HepG2 (cell line): Measurements from ENCODE around the gene SMIM1. TPM values are rescaled to one million over a fixed set of nuclear protein-coding genes. Genes with fewer than 3 reads are reported as not detected.

ENCODE experiments used
- ATF2 ChIP-seq: sonication (generic); formaldehyde crosslinking; IDR thresholded peaks from 2 replicates; pipeline ENCODE4 v1.4.0; 2020; ENCODE audit warnings: missing genetic modification reagents
- DMAP1 ChIP-seq: IDR thresholded peaks from 2 replicates; pipeline ENCODE4 v1.6.1; 2016
- FLYWCH1 ChIP-seq: sonication (generic); formaldehyde crosslinking; IDR thresholded peaks from 2 replicates; pipeline ENCODE4 v1.8.1; 2023; ENCODE audit warnings: mild to moderate bottlenecking, missing genetic modification reagents
- GATAD1 ChIP-seq: IDR thresholded peaks from 2 replicates; pipeline ENCODE4 v1.6.1; 2016; ENCODE audit warnings: missing genetic modification reagents, missing compliant biosample characterization
- YEATS4 ChIP-seq: sonication (generic); formaldehyde crosslinking; IDR thresholded peaks from 2 replicates; pipeline ENCODE4 v1.4.0; 2020; ENCODE audit warnings: missing genetic modification reagents, borderline replicate concordance
- ZBTB7A ChIP-seq: sonication (generic); formaldehyde crosslinking; IDR thresholded peaks from 2 replicates; pipeline ENCODE4 v1.8.0; 2022; ENCODE audit warnings: mild to moderate bottlenecking, missing genetic modification reagents
- ZFP62 ChIP-seq: sonication (generic); formaldehyde crosslinking; IDR thresholded peaks from 2 replicates; pipeline ENCODE4 v1.4.0; 2020; ENCODE audit warnings: missing genetic modification reagents
- ZNF350 ChIP-seq: sonication (generic); formaldehyde crosslinking; IDR thresholded peaks from 2 replicates; pipeline ENCODE4 v1.4.0; 2020; ENCODE audit warnings: mild to moderate bottlenecking, low read depth, missing genetic modification reagents, borderline replicate concordance
- ZNF589 ChIP-seq: sonication (generic); formaldehyde crosslinking; conservative IDR thresholded peaks from 2 replicates; pipeline ENCODE4 v1.8.0; 2022; ENCODE audit warnings: mild to moderate bottlenecking, moderate library complexity, missing genetic modification reagents
- ZNF605 ChIP-seq: sonication (generic); formaldehyde crosslinking; IDR thresholded peaks from 2 replicates; pipeline ENCODE4 v1.8.0; 2022; ENCODE audit warnings: mild to moderate bottlenecking, missing genetic modification reagents
- ZNF747 ChIP-seq: sonication (generic); formaldehyde crosslinking; IDR thresholded peaks from 2 replicates; pipeline ENCODE4 v1.8.1; 2023; ENCODE audit warnings: missing genetic modification reagents, mild to moderate bottlenecking, borderline replicate concordance
- ZNF781 ChIP-seq: sonication (generic); formaldehyde crosslinking; IDR thresholded peaks from 2 replicates; pipeline ENCODE4 v1.5.1; 2020; ENCODE audit warnings: borderline replicate concordance, mild to moderate bottlenecking, missing genetic modification reagents; ENCODE audit errors: not compliant biosample characterization
- ZSCAN20 ChIP-seq: sonication (generic); formaldehyde crosslinking; IDR thresholded peaks from 2 replicates; pipeline ENCODE4 v1.4.0; 2020; ENCODE audit warnings: missing genetic modification reagents, mild to moderate bottlenecking, borderline replicate concordance
- polyA plus RNA-seq, 8 experiments: library from polyadenylated mRNA; depleted of rRNA in 3 of 8; stranded (reverse) in 7 of 8; unstranded in 1 of 8; fragments of >200 nt; fragmentation: Illumina TruSeq in 4 of 8; extraction: Trizol in 4 of 8; gene quantifications; 2 replicates each; pipeline versions ENCODE4 v1.2.1 to v1.2.3, GENCODE V29; 2011 to 2016; ENCODE audit warnings: low read depth in 4 of 8, missing spikeins in 1 of 8, mixed read lengths in 1 of 8; ENCODE audit not compliant: insufficient read depth in 1 of 8
- total RNA-seq, 5 experiments: library from RNA; depleted of rRNA; stranded (reverse); fragments of >200 nt; fragmentation: Illumina TruSeq; extraction: Trizol; gene quantifications; 2 replicates each; pipeline ENCODE4 v1.2.3, GENCODE V29; 2016; ENCODE audit warnings: low read depth in 1 of 5
- TF ChIP-seq, protein P1 (sequence below): sonication (generic); formaldehyde crosslinking; IDR thresholded peaks from 2 replicates; pipeline ENCODE4 v1.4.0; 2020; ENCODE audit warnings: mild to moderate bottlenecking, missing genetic modification reagents
- TF ChIP-seq, protein P2 (sequence below): sonication (generic); formaldehyde crosslinking; IDR thresholded peaks from 2 replicates; pipeline ENCODE4 v1.9.0; 2022; ENCODE audit warnings: missing genetic modification reagents, mild to moderate bottlenecking, borderline replicate concordance
- TF ChIP-seq, protein P3 (sequence below): IDR thresholded peaks from 2 replicates; pipeline ENCODE4 v1.6.1; 2016; ENCODE audit warnings: control low read depth

Gene SMIM1
- total and polyA plus RNA-seq, 2 of the 13 experiments (the other 11 are each of a cell fraction or from before 2014, with no cell fraction given): 12.4 to 56.3 TPM

- TF ChIP-seq, protein P1, sequence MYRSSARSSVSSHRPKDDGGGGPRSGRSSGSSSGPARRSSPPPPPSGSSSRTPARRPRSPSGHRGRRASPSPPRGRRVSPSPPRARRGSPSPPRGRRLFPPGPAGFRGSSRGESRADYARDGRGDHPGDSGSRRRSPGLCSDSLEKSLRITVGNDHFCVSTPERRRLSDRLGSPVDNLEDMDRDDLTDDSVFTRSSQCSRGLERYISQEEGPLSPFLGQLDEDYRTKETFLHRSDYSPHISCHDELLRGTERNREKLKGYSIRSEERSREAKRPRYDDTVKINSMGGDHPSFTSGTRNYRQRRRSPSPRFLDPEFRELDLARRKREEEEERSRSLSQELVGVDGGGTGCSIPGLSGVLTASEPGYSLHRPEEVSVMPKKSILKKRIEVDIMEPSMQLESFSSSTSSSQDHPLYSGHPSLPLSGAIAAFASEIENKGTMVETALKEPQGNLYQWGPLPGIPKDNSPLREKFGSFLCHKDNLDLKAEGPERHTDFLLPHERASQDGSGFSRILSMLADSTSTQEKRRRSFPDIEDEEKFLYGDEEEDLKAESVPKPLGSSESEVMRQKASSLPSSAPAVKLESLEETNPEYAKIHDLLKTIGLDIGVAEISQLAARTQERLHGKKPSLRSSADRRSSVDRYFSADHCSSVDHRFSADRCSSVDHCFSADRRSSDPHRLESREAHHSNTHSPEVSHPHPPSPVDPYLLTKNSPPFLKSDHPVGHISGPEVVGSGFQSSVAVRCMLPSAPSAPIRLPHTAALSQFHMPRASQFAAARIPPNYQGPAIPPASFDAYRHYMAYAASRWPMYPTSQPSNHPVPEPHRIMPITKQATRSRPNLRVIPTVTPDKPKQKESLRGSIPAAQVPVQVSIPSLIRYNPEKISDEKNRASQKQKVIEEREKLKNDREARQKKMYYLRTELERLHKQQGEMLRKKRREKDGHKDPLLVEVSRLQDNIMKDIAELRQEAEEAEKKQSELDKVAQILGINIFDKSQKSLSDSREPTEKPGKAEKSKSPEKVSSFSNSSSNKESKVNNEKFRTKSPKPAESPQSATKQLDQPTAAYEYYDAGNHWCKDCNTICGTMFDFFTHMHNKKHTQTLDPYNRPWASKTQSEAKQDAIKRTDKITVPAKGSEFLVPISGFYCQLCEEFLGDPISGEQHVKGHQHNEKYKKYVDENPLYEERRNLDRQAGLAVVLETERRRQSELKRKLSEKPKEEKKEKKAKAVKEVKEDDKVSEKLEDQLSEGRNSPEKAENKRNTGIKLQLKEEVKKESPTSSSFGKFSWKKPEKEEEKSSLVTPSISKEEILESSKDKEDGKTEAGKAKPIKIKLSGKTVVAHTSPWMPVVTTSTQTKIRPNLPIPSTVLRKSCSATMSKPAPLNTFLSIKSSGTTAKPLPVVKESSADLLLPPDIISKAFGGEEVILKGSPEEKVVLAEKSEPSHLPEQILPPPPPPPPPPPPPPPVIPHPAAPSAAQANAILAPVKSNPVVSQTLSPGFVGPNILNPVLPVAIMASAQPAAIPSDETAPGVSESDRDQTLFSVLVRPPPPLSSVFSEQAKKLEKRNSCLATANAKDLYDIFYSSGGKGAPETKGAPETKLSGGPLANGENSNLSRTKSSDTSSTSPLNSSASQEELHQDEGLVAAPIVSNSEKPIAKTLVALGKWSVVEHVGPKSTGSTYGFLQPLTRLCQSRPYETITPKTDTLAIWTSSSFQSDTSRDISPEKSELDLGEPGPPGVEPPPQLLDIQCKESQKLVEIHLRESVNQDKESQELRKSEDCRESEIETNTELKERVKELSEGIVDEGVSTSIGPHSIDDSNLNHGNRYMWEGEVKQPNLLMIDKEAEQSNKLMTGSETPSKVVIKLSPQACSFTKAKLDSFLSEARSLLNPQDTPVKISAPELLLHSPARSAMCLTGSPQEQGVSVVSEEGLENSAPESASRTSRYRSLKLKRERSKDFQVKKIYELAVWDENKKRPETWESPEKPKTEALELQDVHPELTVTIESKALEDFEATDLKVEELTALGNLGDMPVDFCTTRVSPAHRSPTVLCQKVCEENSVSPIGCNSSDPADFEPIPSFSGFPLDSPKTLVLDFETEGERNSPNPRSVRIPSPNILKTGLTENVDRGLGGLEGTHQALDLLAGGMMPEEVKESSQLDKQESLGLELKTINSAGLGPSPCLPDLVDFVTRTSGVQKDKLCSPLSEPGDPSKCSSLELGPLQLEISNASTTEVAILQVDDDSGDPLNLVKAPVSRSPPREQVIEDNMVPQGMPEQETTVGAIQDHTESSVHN (CRISPR knock-in tag): no peak
- TF ChIP-seq ZNF350 (CRISPR knock-in tag) (0 out of 2 replicates have a peak, but pooled peaks have one; percentile 46), ZNF589 (0 out of 2 replicates have a peak, but pooled peaks have one; percentile 15), ZSCAN20 (CRISPR knock-in tag) (no peak), GATAD1 (CRISPR knock-in tag) (no peak), ZNF747 (CRISPR knock-in tag) (peak; percentile 12), ZBTB7A (CRISPR knock-in tag) (no peak), DMAP1 (CRISPR knock-in tag) (peak; percentile 82; the same call in 1 of the 2 replicates), ATF2 (CRISPR knock-in tag) (0 out of 2 replicates have a peak, but pooled peaks have one; percentile 30), YEATS4 (CRISPR knock-in tag) (peak; percentile 82), ZFP62 (CRISPR knock-in tag) (no peak), FLYWCH1 (CRISPR knock-in tag) (no peak), ZNF605 (CRISPR knock-in tag) (no peak; the same call in 1 of the 2 replicates), ZNF781 (CRISPR knock-in tag) (no peak)
- TF ChIP-seq, protein P2, sequence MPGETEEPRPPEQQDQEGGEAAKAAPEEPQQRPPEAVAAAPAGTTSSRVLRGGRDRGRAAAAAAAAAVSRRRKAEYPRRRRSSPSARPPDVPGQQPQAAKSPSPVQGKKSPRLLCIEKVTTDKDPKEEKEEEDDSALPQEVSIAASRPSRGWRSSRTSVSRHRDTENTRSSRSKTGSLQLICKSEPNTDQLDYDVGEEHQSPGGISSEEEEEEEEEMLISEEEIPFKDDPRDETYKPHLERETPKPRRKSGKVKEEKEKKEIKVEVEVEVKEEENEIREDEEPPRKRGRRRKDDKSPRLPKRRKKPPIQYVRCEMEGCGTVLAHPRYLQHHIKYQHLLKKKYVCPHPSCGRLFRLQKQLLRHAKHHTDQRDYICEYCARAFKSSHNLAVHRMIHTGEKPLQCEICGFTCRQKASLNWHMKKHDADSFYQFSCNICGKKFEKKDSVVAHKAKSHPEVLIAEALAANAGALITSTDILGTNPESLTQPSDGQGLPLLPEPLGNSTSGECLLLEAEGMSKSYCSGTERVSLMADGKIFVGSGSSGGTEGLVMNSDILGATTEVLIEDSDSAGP: peak; percentile 68; the same call in 1 of the 2 replicates
- TF ChIP-seq, protein P3, sequence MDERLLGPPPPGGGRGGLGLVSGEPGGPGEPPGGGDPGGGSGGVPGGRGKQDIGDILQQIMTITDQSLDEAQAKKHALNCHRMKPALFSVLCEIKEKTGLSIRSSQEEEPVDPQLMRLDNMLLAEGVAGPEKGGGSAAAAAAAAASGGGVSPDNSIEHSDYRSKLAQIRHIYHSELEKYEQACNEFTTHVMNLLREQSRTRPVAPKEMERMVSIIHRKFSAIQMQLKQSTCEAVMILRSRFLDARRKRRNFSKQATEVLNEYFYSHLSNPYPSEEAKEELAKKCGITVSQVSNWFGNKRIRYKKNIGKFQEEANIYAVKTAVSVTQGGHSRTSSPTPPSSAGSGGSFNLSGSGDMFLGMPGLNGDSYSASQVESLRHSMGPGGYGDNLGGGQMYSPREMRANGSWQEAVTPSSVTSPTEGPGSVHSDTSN (CRISPR knock-in tag): no peak
Observed at GRCh38 chr1:3771108-3772026, 1.2 kb upstream of the SMIM1 start (continued).
